ENCODE data around the gene AFAP1. TPM values are rescaled to one million over a fixed set of nuclear protein-coding genes. Genes with fewer than 3 reads are reported as not detected.

The AFAP1 gene
- total RNA-seq, 1 experiment from 2014 or later, result 27.6 TPM

GRCh38 chr4:7871356-7871755, 68.3 kb downstream of the AFAP1 start:
- intact Hi-C loops (cut with micrococcal nuclease; ENCODE audit: unreplicated experiment), result no loop called here
- CTCF ChIA-PET, result no interaction called here
- no peaks in the 10 kb centered on the region for H3K27me3 Mint-ChIP-seq (ENCODE audit: insufficient read depth, unreplicated experiment)
- H3K4me1 Mint-ChIP-seq (ENCODE audit: low read depth, unreplicated experiment), result peaks cover 6% of the 10 kb centered on the region
- no peak for TF ChIP-seq CTCF (IDR thresholded peaks at IDR 0.05; ENCODE audit: insufficient read depth in 1 of 2, low read depth in 1 of 2, low read length in 1 of 2, severe bottlenecking in 1 of 2, unreplicated experiment in 1 of 2)
- H3K4me3 Mint-ChIP-seq (ENCODE audit: unreplicated experiment), result no peak overlapping the region
- DNase-seq, result no peak
- no TSS peak for BruUV-seq (replicated peaks)
- POLR2A ChIA-PET, result no interaction called here
- no peaks in the 10 kb centered on the region for H3K4me1 ChIP-seq
- no peaks in the 10 kb centered on the region; the same call in 1 of the 2 replicates for H3K36me3 ChIP-seq (ENCODE audit: control insufficient read depth, insufficient read depth, low read length)
- H3K27ac Mint-ChIP-seq (ENCODE audit: unreplicated experiment), result no peak overlapping the region
- H3K36me3 Mint-ChIP-seq (ENCODE audit: insufficient read depth, unreplicated experiment), result peaks cover 17% of the 10 kb centered on the region
- no peaks in the 10 kb centered on the region for H3K27me3 ChIP-seq (replicated peaks; ENCODE audit: control insufficient read depth, insufficient read depth, low read length)
- no peak overlapping the region for H3K4me3 ChIP-seq (ENCODE audit: low read depth, low read length)
- H3K9me3 ChIP-seq, result no peaks in the 10 kb centered on the region
- no peaks in the 10 kb centered on the region for H3K9me3 Mint-ChIP-seq (ENCODE audit: unreplicated experiment)

- H3K4me1 ChIP-seq, result no peaks in the 10 kb centered on the region
- H3K27ac Mint-ChIP-seq (ENCODE audit: unreplicated experiment), result no peak overlapping the region
- no peaks in the 10 kb centered on the region for H3K27me3 ChIP-seq (replicated peaks; ENCODE audit: control insufficient read depth, insufficient read depth, low read length)
- H3K4me1 Mint-ChIP-seq (ENCODE audit: low read depth, unreplicated experiment), result peaks cover 6% of the 10 kb centered on the region
- no peaks in the 10 kb centered on the region for H3K27me3 Mint-ChIP-seq (ENCODE audit: insufficient read depth, unreplicated experiment)
- peaks cover 18% of the 10 kb centered on the region for H3K36me3 Mint-ChIP-seq (ENCODE audit: insufficient read depth, unreplicated experiment)
- no peaks in the 10 kb centered on the region; the same call in 1 of the 2 replicates for H3K36me3 ChIP-seq (ENCODE audit: control insufficient read depth, insufficient read depth, low read length)
- H3K9me3 ChIP-seq, result no peaks in the 10 kb centered on the region
- DNase-seq, result no peak
- BruUV-seq (replicated peaks), result no TSS peak
- ChIA-PET CTCF (no interaction called here), POLR2A (no interaction called here)
- TF ChIP-seq CTCF (IDR thresholded peaks at IDR 0.05; ENCODE audit: insufficient read depth in 1 of 2, low read depth in 1 of 2, low read length in 1 of 2, severe bottlenecking in 1 of 2, unreplicated experiment in 1 of 2), result no peak
- H3K4me3 Mint-ChIP-seq (ENCODE audit: unreplicated experiment), result no peak overlapping the region
- intact Hi-C loops (cut with micrococcal nuclease; ENCODE audit: unreplicated experiment), result no loop called here
- H3K4me3 ChIP-seq (ENCODE audit: low read depth, low read length), result no peak overlapping the region
- H3K9me3 Mint-ChIP-seq (ENCODE audit: unreplicated experiment), result peaks cover 7% of the 10 kb centered on the region
These were observed 70.7 kb downstream of the AFAP1 start for GRCh38 chr4:7868892-7869471.

- BruUV-seq (replicated peaks), result no TSS peak
- H3K9me3 Mint-ChIP-seq (ENCODE audit: unreplicated experiment), result peaks cover 13% of the 10 kb centered on the region
- TF ChIP-seq CTCF (IDR thresholded peaks at IDR 0.05; ENCODE audit: insufficient read depth in 1 of 2, low read depth in 1 of 2, low read length in 1 of 2, severe bottlenecking in 1 of 2, unreplicated experiment in 1 of 2), result no peak
- peaks cover 23% of the 10 kb centered on the region for H3K36me3 Mint-ChIP-seq (ENCODE audit: insufficient read depth, unreplicated experiment)
- H3K36me3 ChIP-seq (ENCODE audit: control insufficient read depth, insufficient read depth, low read length), result no peaks in the 10 kb centered on the region; the same call in 1 of the 2 replicates
- no peak overlapping the region for H3K4me3 ChIP-seq (ENCODE audit: low read depth, low read length)
- H3K9me3 ChIP-seq, result no peaks in the 10 kb centered on the region
- H3K27me3 ChIP-seq (replicated peaks; ENCODE audit: control insufficient read depth, insufficient read depth, low read length), result no peaks in the 10 kb centered on the region
- no peak overlapping the region for H3K4me3 Mint-ChIP-seq (ENCODE audit: unreplicated experiment)
- no peaks in the 10 kb centered on the region for H3K27me3 Mint-ChIP-seq (ENCODE audit: insufficient read depth, unreplicated experiment)
- intact Hi-C loops (cut with micrococcal nuclease; ENCODE audit: unreplicated experiment), result no loop called here
- DNase-seq, result no peak
- no peaks in the 10 kb centered on the region for H3K4me1 ChIP-seq
- H3K27ac Mint-ChIP-seq (ENCODE audit: unreplicated experiment), result no peak overlapping the region
- POLR2A ChIA-PET, result no interaction called here
- peaks cover 6% of the 10 kb centered on the region for H3K4me1 Mint-ChIP-seq (ENCODE audit: low read depth, unreplicated experiment)
- CTCF ChIA-PET, result no interaction called here
These were observed 71.3 kb downstream of the AFAP1 start for GRCh38 chr4:7868436-7868775.

Measured in Caco-2 (cell line).